HCT116 (cell line): Measurements from ENCODE around the gene DOHH. TPM values are rescaled to one million over a fixed set of nuclear protein-coding genes. Genes with fewer than 3 reads are reported as not detected.
A peak's percentile ranks its signal among the peaks of the same experiment; 100 is the strongest.

ENCODE experiments used
- EGR1 ChIP-seq: IDR thresholded peaks from 2 replicates; pipeline ENCODE4 v1.6.1; 2012; ENCODE audit warnings: low read depth
- ELF1 ChIP-seq: IDR thresholded peaks from 2 replicates; pipeline ENCODE4 v1.6.1; 2012; ENCODE audit warnings: low read depth, borderline replicate concordance
- EZH2phosphoT487 ChIP-seq: fragments of 200-600 bp; IDR thresholded peaks from 2 replicates; pipeline ENCODE4 v1.6.1; 2018; ENCODE audit warnings: antibody characterized with exemption, borderline replicate concordance
- JUND ChIP-seq: IDR thresholded peaks from 2 replicates; pipeline ENCODE4 v1.6.1; 2012
- POLR2A ChIP-seq: IDR thresholded peaks from 2 replicates; pipeline ENCODE4 v1.7.0; 2011; ENCODE audit warnings: borderline replicate concordance; ENCODE audit not compliant: insufficient read depth, insufficient read length; ENCODE audit errors: extremely low read depth
- POLR2AphosphoS5 ChIP-seq: IDR thresholded peaks from 2 replicates; pipeline ENCODE4 v1.6.1; 2011; ENCODE audit warnings: mild to moderate bottlenecking, low read depth, low read length, moderate library complexity
- RAD21 ChIP-seq: IDR thresholded peaks from 2 replicates; pipeline ENCODE4 v1.6.1; 2012; ENCODE audit warnings: low read depth, mild to moderate bottlenecking
- REST ChIP-seq: IDR thresholded peaks from 2 replicates; pipeline ENCODE4 v1.6.1; 2012; ENCODE audit warnings: low read depth
- SIN3A ChIP-seq: IDR thresholded peaks from 2 replicates; pipeline ENCODE4 v1.6.1; 2012; ENCODE audit warnings: low read depth
- SP1 ChIP-seq: IDR thresholded peaks from 2 replicates; pipeline ENCODE4 v1.6.1; 2012; ENCODE audit warnings: low read depth
- YY1 ChIP-seq: IDR thresholded peaks from 2 replicates; pipeline ENCODE4 v1.6.1; 2011; ENCODE audit warnings: low read length, low read depth, moderate library complexity, mild to moderate bottlenecking; ENCODE audit not compliant: insufficient replicate concordance; ENCODE audit errors: extremely low read depth
- ZNF274 ChIP-seq: fragments of 200-500 bp; sonication (Bioruptor generic); IDR thresholded peaks from 2 replicates; pipeline ENCODE4 v1.6.1; 2014; ENCODE audit warnings: mild to moderate bottlenecking, low read depth, low read length, inconsistent platforms
- total RNA-seq: library from RNA; stranded (reverse); gene quantifications from one replicate; pipeline ENCODE4 v1.2.1, GENCODE V29; 2021; ENCODE audit not compliant: unreplicated experiment

DOHH gene
- total RNA-seq, 1 experiment from 2014 or later = 20.9 TPM

GRCh38 chr19:3538258-3538929, 37.9 kb upstream of the DOHH start (continued):
- no peak for TF ChIP-seq SP1
- no peak for TF ChIP-seq EGR1
- TF ChIP-seq ZNF274 = no peak
- peak; percentile 30 for TF ChIP-seq POLR2A
- no peak for TF ChIP-seq ELF1
- TF ChIP-seq JUND = 0 out of 2 replicates have a peak, but pooled peaks have one; percentile 7
- TF ChIP-seq REST = no peak
- no peak for TF ChIP-seq SIN3A
- no peak for TF ChIP-seq RAD21
- TF ChIP-seq YY1 = no peak
- no peak for TF ChIP-seq EZH2phosphoT487
- TF ChIP-seq POLR2AphosphoS5 = peak; percentile 14; the same call in 1 of the 2 replicates
